ENCODE data around the gene BAIAP2L1.

GRCh38 chr7:98399462-98399861, 1.4 kb downstream of the BAIAP2L1 start:
- TF ChIP-seq CTCF (IDR thresholded peaks at IDR 0.05) (no peak), POLR2A (IDR thresholded peaks at IDR 0.05) (no peak)

All from right lobe of liver (tissue), 4 donors.